Measurements from ENCODE around the gene MYL7. TPM values are rescaled to one million over a fixed set of nuclear protein-coding genes. Genes with fewer than 3 reads are reported as not detected.

The MYL7 gene
- total RNA-seq, 2 donors from 2014 or later, result 20,486 to 20,690 TPM

- DNase-seq (no peak), ATAC-seq (no peak)
- intact Hi-C loops (cut with DNase I), result no loop called here
These were observed 12.8 kb upstream of the MYL7 start for GRCh38 chr7:44153948-44154335.

GRCh38 chr7:44152971-44153947 lies 12.1 kb upstream of the MYL7 start:
- DNase-seq (no peak), ATAC-seq (peak in 1 of 2 donors; percentile 27)
- intact Hi-C loops (cut with DNase I), result no loop called here

- intact Hi-C loops (cut with DNase I), result no loop called here
- DNase-seq (no peak), ATAC-seq (no peak)
These were observed 10.8 kb upstream of the MYL7 start for GRCh38 chr7:44151956-44152355.

- ATAC-seq (no peak), DNase-seq (no peak)
- intact Hi-C loops (cut with DNase I), result no loop called here
These were observed 10.1 kb upstream of the MYL7 start for GRCh38 chr7:44150966-44151941.

GRCh38 chr7:44150466-44150832 lies 9.3 kb upstream of the MYL7 start:
- DNase-seq, result no peak
- intact Hi-C loops (cut with DNase I), result no loop called here
- ATAC-seq, result no peak

GRCh38 chr7:44149571-44150465 lies 8.7 kb upstream of the MYL7 start:
- DNase-seq (no peak), ATAC-seq (no peak)
- intact Hi-C loops (cut with DNase I), result loop anchor here in 1 of 2 donors (10.0 kb wide), 1 partner anchor 45 kb away; no protein-coding TSS in a partner anchor

GRCh38 chr7:44148961-44149536 lies 7.9 kb upstream of the MYL7 start:
- intact Hi-C loops (cut with DNase I), result loop anchor here in 1 of 2 donors (10.0 kb wide), 1 partner anchor 46 kb away; no protein-coding TSS in a partner anchor
- DNase-seq (no peak), ATAC-seq (no peak)

- intact Hi-C loops (cut with DNase I), result loop anchor here in 1 of 2 donors (10.0 kb wide), 1 partner anchor 47 kb away; no protein-coding TSS in a partner anchor
- DNase-seq (no peak), ATAC-seq (no peak)
These were observed 7.0 kb upstream of the MYL7 start for GRCh38 chr7:44148166-44148565.

- no peak for DNase-seq
- ATAC-seq, result no peak
- intact Hi-C loops (cut with DNase I), result loop anchor here in 1 of 2 donors (10.0 kb wide), 1 partner anchor 47 kb away; no protein-coding TSS in a partner anchor
These were observed 6.2 kb upstream of the MYL7 start for GRCh38 chr7:44147026-44147991.

- peak; percentile 84 to 92 for ATAC-seq
- intact Hi-C loops (cut with DNase I), result loop anchor here in 1 of 2 donors (10.0 kb wide), 1 partner anchor 49 kb away; no protein-coding TSS in a partner anchor
- peak; percentile 90 for DNase-seq
These were observed 5.1 kb upstream of the MYL7 start for GRCh38 chr7:44145969-44146911.

- intact Hi-C loops (cut with DNase I), result loop anchor here in 1 of 2 donors (10.0 kb wide), 1 partner anchor 49 kb away; no protein-coding TSS in a partner anchor
- ATAC-seq (peak in 1 of 2 donors; percentile 9), DNase-seq (no peak)
These were observed 4.4 kb upstream of the MYL7 start for GRCh38 chr7:44145479-44145968.

- intact Hi-C loops (cut with DNase I), result loop anchor here in 1 of 2 donors (5.0 to 10.0 kb wide), 2 partner anchors 50 to 68 kb away; no protein-coding TSS in a partner anchor
- DNase-seq (no peak), ATAC-seq (no peak)
These were observed 3.9 kb upstream of the MYL7 start for GRCh38 chr7:44144968-44145478.

- ATAC-seq (no peak), DNase-seq (no peak)
- intact Hi-C loops (cut with DNase I), result loop anchor here in 1 of 2 donors (5.0 to 10.0 kb wide), 2 partner anchors 50 to 67 kb away; no protein-coding TSS in a partner anchor
These were observed 3.4 kb upstream of the MYL7 start for GRCh38 chr7:44144426-44144967.

GRCh38 chr7:44143646-44144250 lies 2.6 kb upstream of the MYL7 start:
- intact Hi-C loops (cut with DNase I), result loop anchor here in 1 of 2 donors (5.0 to 10.0 kb wide), 2 partner anchors 51 to 66 kb away; no protein-coding TSS in a partner anchor

More at GRCh38 chr7:44143646-44144250, 2.6 kb upstream of the MYL7 start:
- ATAC-seq (no peak), DNase-seq (no peak)
